HAP-1 (cell line): ENCODE measurements around the gene PDE3A.
A peak's percentile ranks its signal among the peaks of the same experiment; 100 is the strongest.
"Not testable (repeated sequence)": the region's sequence is repeated elsewhere in the genome, so short reads cannot be mapped to it uniquely, and the experiment has no call there.

Experiments
- DNase-seq, 2 experiments: peaks; one replicate each; pipeline ENCODE4 v3.0.0-alpha.2; 2016 to 2020; ENCODE audit warnings: low spot score in 2 of 2
- H3K27me3 ChIP-seq: fragments of 250-450 bp; sonication (Bioruptor Pico); 2 replicates; pipeline ENCODE4 v1.5.1; 2020; ENCODE audit warnings: low read depth, mild to moderate bottlenecking, moderate library complexity
- H3K36me3 ChIP-seq: fragments of 250-450 bp; sonication (Bioruptor Pico); replicated peaks from 2 replicates; pipeline ENCODE4 v1.5.1; 2020; ENCODE audit warnings: mild to moderate bottlenecking
- H3K4me1 ChIP-seq: fragments of 250-450 bp; sonication (Bioruptor Pico); 2 replicates; pipeline ENCODE4 v1.5.1; 2020; ENCODE audit warnings: mild to moderate bottlenecking
- H3K4me3 ChIP-seq: fragments of 250-450 bp; sonication (Bioruptor Pico); 2 replicates; pipeline ENCODE4 v1.5.1; 2020; ENCODE audit warnings: mild to moderate bottlenecking, moderate library complexity
- H3K9me3 ChIP-seq: fragments of 250-450 bp; sonication (Bioruptor Pico); 2 replicates; pipeline ENCODE4 v1.5.1; 2020; ENCODE audit warnings: mild to moderate bottlenecking, moderate library complexity
- in situ Hi-C: fragments of 300-500 bp; cut with MboI; formaldehyde crosslinking; loops from 3 replicates; pipeline ENCODE4 v1.14.3; 2020; ENCODE audit warnings: low sequenced_read_pairs, inconsistent platforms, mixed read lengths

PDE3A gene

DNA sequence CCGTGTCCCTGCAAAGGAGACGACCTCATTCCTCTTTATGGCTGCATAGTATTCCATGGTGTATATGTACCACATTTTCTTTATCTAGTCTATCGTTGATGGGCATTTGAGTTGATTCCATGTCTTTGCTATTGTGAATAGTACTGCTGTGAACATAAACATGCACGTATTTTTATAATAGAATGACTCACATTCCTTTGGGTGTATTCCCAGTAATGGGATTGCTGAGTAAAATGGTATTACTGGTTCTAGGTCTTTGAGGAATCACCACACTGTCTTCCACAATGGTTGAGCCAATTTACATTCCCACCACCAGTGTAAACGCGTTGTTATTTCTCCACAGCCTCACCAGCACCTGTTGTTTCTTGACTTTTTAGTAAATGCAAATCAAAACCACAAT, 16.5 kb downstream of the PDE3A start:
- H3K27me3 ChIP-seq = peaks cover 15% of the 10 kb centered on the region
- DNase-seq, in situ Hi-C loops, H3K4me3 ChIP-seq, H3K9me3 ChIP-seq, H3K4me1 ChIP-seq, H3K36me3 ChIP-seq: not testable (repeated sequence)

- no peaks in the 10 kb centered on the region for H3K27me3 ChIP-seq
- no peak overlapping the region for H3K4me3 ChIP-seq
- in situ Hi-C loops = no loop called here
- no peaks in the 10 kb centered on the region for H3K36me3 ChIP-seq
- no peaks in the 10 kb centered on the region for H3K9me3 ChIP-seq
- no peaks in the 10 kb centered on the region for H3K4me1 ChIP-seq
- no peak for DNase-seq
Observed at GRCh38 chr12:20390846-20391245, 22.5 kb downstream of the PDE3A start.

GRCh38 chr12:20392339-20392738, 24.0 kb downstream of the PDE3A start:
- no peak for DNase-seq
- no peaks in the 10 kb centered on the region for H3K27me3 ChIP-seq

GRCh38 chr12:20393707-20394106, 25.4 kb downstream of the PDE3A start:
- in situ Hi-C loops = no loop called here
- Histone ChIP-seq H3K36me3 (no peaks in the 10 kb centered on the region), H3K4me3 (no peak overlapping the region), H3K4me1 (no peaks in the 10 kb centered on the region), H3K27me3 (no peaks in the 10 kb centered on the region), H3K9me3 (no peaks in the 10 kb centered on the region)
- no peak for DNase-seq

More at GRCh38 chr12:20392339-20392738, 24.0 kb downstream of the PDE3A start:
- no peaks in the 10 kb centered on the region for H3K4me1 ChIP-seq
- H3K4me3 ChIP-seq = no peak overlapping the region
- in situ Hi-C loops = no loop called here
- no peaks in the 10 kb centered on the region for H3K9me3 ChIP-seq
- no peaks in the 10 kb centered on the region for H3K36me3 ChIP-seq

GRCh38 chr12:20395791-20396550, 27.6 kb downstream of the PDE3A start:
- no peaks in the 10 kb centered on the region for H3K27me3 ChIP-seq
- H3K9me3 ChIP-seq = no peaks in the 10 kb centered on the region
- DNase-seq = no peak
- in situ Hi-C loops = no loop called here
- H3K36me3 ChIP-seq = no peaks in the 10 kb centered on the region
- no peaks in the 10 kb centered on the region for H3K4me1 ChIP-seq
- H3K4me3 ChIP-seq = no peak overlapping the region

- H3K4me1 ChIP-seq = peaks cover 9% of the 10 kb centered on the region
- no peaks in the 10 kb centered on the region for H3K36me3 ChIP-seq
- H3K4me3 ChIP-seq = no peak overlapping the region
- no peaks in the 10 kb centered on the region for H3K9me3 ChIP-seq
- in situ Hi-C loops = no loop called here
- DNase-seq = no peak
- no peaks in the 10 kb centered on the region for H3K27me3 ChIP-seq
Observed at GRCh38 chr12:20398686-20399085, 30.3 kb downstream of the PDE3A start.

- no peaks in the 10 kb centered on the region for H3K9me3 ChIP-seq
- H3K4me3 ChIP-seq = no peak overlapping the region
- H3K36me3 ChIP-seq = no peaks in the 10 kb centered on the region
- no peak for DNase-seq
- peaks cover 11% of the 10 kb centered on the region for H3K4me1 ChIP-seq
- in situ Hi-C loops = no loop called here
- no peaks in the 10 kb centered on the region for H3K27me3 ChIP-seq
Observed at GRCh38 chr12:20400003-20400402, 31.7 kb downstream of the PDE3A start.

- H3K9me3 ChIP-seq = no peaks in the 10 kb centered on the region
- in situ Hi-C loops = no loop called here
- H3K4me3 ChIP-seq = no peak overlapping the region
- H3K4me1 ChIP-seq = peaks cover 11% of the 10 kb centered on the region
- DNase-seq = peak; percentile 44 to 76
- no peaks in the 10 kb centered on the region for H3K36me3 ChIP-seq
- H3K27me3 ChIP-seq = no peaks in the 10 kb centered on the region
Observed at GRCh38 chr12:20403230-20403629, 34.9 kb downstream of the PDE3A start.

- Histone ChIP-seq H3K27me3 (no peaks in the 10 kb centered on the region), H3K9me3 (no peaks in the 10 kb centered on the region), H3K4me1 (peaks cover 23% of the 10 kb centered on the region), H3K4me3 (no peak overlapping the region), H3K36me3 (no peaks in the 10 kb centered on the region)
- in situ Hi-C loops = no loop called here
- DNase-seq = peak in 1 of 2 experiments; percentile 11
Observed at GRCh38 chr12:20404576-20405346, 36.4 kb downstream of the PDE3A start.

GRCh38 chr12:20409607-20410377, 41.5 kb downstream of the PDE3A start:
- Histone ChIP-seq H3K9me3 (no peaks in the 10 kb centered on the region), H3K4me3 (no peak overlapping the region), H3K27me3 (no peaks in the 10 kb centered on the region), H3K4me1 (peaks cover 19% of the 10 kb centered on the region), H3K36me3 (no peaks in the 10 kb centered on the region)
- in situ Hi-C loops = no loop called here
- peak; percentile 53 to 93 for DNase-seq

DNA sequence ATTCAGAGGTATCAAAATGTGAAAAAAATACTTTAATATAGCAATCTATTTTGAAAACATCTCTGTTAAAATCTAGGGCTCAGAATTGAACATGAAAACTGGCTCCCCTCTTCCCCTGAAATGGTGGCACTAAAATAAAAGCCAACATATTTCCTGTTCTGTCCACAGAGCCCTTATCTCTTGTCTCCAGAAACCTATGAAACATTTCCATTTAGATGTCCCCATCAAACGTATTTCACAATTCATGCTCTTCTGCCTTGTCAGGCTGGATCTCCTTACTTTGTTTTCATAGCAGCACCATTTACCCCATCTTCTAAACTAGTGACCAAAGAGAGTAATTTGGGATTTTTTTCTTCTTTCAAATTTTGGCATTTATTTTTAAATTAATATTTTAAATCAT, 42.4 kb downstream of the PDE3A start:
- no peak for DNase-seq
- Histone ChIP-seq H3K4me3 (no peak overlapping the region), H3K27me3 (no peaks in the 10 kb centered on the region), H3K9me3 (no peaks in the 10 kb centered on the region), H3K4me1 (peaks cover 19% of the 10 kb centered on the region), H3K36me3 (no peaks in the 10 kb centered on the region)
- in situ Hi-C loops = no loop called here

DNA sequence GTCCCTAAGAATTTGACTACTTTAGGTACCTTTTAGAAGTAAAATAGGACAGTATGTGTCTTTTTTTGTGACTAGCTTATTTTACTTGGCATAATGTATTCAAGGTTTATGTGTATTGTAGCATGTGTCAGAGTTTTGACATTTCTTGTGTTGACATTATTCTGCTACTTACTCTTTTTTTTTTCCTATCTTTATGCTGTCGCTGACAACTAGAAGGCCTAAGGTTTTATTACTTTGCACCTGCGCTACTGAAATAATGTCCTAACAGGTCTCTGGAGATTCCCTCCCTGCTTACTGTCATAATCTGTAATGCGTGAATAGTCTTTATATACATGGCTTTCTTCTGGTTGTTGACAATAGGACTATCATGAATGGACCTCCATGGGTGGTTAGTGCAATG, 43.0 kb downstream of the PDE3A start:
- no peak for DNase-seq
- no peaks in the 10 kb centered on the region for H3K36me3 ChIP-seq
- H3K4me1 ChIP-seq = peaks cover 19% of the 10 kb centered on the region
- no peaks in the 10 kb centered on the region for H3K27me3 ChIP-seq
- in situ Hi-C loops = no loop called here
- H3K9me3 ChIP-seq = no peaks in the 10 kb centered on the region
- no peak overlapping the region for H3K4me3 ChIP-seq

GRCh38 chr12:20415028-20415427, 46.7 kb downstream of the PDE3A start:
- H3K27me3 ChIP-seq = no peaks in the 10 kb centered on the region
- in situ Hi-C loops = no loop called here
- DNase-seq = no peak
- no peak overlapping the region for H3K4me3 ChIP-seq
- no peaks in the 10 kb centered on the region for H3K9me3 ChIP-seq
- no peaks in the 10 kb centered on the region for H3K36me3 ChIP-seq
- H3K4me1 ChIP-seq = peaks cover 4% of the 10 kb centered on the region

GRCh38 chr12:20415641-20416040, 47.3 kb downstream of the PDE3A start:
- in situ Hi-C loops = no loop called here
- Histone ChIP-seq H3K36me3 (no peaks in the 10 kb centered on the region), H3K4me1 (no peaks in the 10 kb centered on the region; the same call in 1 of the 2 replicates)

More at GRCh38 chr12:20415641-20416040, 47.3 kb downstream of the PDE3A start:
- Histone ChIP-seq H3K9me3 (no peaks in the 10 kb centered on the region), H3K27me3 (no peaks in the 10 kb centered on the region), H3K4me3 (no peak overlapping the region)
- DNase-seq = no peak
